ENCODE data around the gene SLC2A6. TPM values are rescaled to one million over a fixed set of nuclear protein-coding genes. Genes with fewer than 3 reads are reported as not detected.

The SLC2A6 gene
- total RNA-seq, 5 donors from 2014 or later (not counting 1 experiment from before 2014, with no cell fraction given): 3.6 to 6.1 (median 4.9) TPM

DNA sequence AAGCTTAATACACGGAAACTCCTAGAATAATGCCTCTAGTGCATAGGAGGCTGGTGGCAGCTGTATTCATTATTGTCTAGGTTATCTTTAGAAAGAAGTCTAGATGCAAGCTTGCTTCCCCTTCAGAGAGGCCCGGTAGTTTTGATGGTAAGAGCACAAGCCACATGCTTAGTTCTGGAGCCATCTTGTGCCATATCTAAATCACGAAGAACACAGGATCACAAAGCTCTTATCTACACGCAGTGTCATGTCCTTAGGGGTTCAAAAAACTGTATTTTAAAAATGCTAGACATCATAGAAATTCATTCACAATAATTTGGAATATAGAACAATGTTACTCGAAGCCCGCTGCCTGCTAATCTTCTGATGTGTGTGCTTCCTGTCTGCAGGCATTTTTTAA lies 12.9 kb downstream of the SLC2A6 start:
- peaks cover 0 to under 1% of the 10 kb centered on the region in 2 experiments for H3K4me1 ChIP-seq (ENCODE audit: control insufficient read depth in 1 of 2, extremely low read depth in 1 of 2, insufficient read depth in 2 of 2, low read length in 2 of 2)
- Mint-ChIP-seq H3K27me3 (no peaks in the 10 kb centered on the region), H3K4me3 (no peak overlapping the region), H3K9me3 (no peaks in the 10 kb centered on the region), H3K4me1 (peaks cover 0 to 6% (median 2%) of the 10 kb centered on the region in 3 donors), H3K27ac (peak overlapping the region in 1 of 2 donors; percentile 8), H3K36me3 (no peaks in the 10 kb centered on the region)
- H3K27ac ChIP-seq (ENCODE audit: low read length): no peak overlapping the region
- ATAC-seq (replicated peaks in 1 of 4): no peak
- no peak for DNase-seq
- 44% methylated on average over 1 of the region's 6 CpGs for WGBS (ENCODE audit: insufficient coverage)
- H3K27me3 ChIP-seq (replicated peaks in 1 of 2; ENCODE audit: control insufficient read depth in 2 of 2, extremely low read depth in 1 of 2, insufficient read depth in 2 of 2, low read length in 1 of 2): no peaks in the 10 kb centered on the region
- peaks cover 0 to 5% of the 10 kb centered on the region in 2 donors for H3K36me3 ChIP-seq (ENCODE audit: control insufficient read depth in 2 of 2, extremely low read depth in 1 of 2, insufficient read depth in 1 of 2, low read length in 1 of 2)
- no peaks in the 10 kb centered on the region for H3K9me3 ChIP-seq
- no peak overlapping the region for H3K4me3 ChIP-seq (ENCODE audit: control insufficient read depth in 1 of 2, extremely low read depth in 1 of 2, low read length in 1 of 2)
- CTCF ChIA-PET: no interaction called here
- POLR2A ChIA-PET: interaction anchor here in 1 of 2 donors (0.9 kb wide), 1 partner anchor 14 kb away, joined by 4 read pairs; no protein-coding TSS in a partner anchor

DNA sequence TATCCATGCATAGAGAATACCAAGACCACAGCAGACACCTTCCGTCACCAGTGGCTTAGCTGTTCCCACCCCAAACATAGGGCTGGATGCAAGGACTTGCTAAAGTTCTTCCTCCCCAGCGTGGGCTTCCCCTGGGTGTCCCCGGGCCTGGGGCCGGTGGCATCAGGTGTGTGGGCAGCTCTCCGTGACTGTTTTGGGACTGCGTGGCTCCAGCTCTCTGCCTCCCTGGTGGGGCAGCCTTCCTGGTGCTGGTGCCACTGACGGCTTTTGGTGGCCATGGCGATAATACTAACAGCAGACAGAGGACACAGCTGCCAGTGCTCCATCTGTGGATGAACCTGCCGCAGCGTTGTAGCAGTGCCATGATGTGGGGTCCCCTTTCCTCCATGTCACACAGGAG lies 14.3 kb downstream of the SLC2A6 start:
- DNase-seq (no peak), ATAC-seq (replicated peaks in 1 of 4) (no peak)
- Histone ChIP-seq H3K27me3 (replicated peaks in 1 of 2; ENCODE audit: control insufficient read depth in 2 of 2, extremely low read depth in 1 of 2, insufficient read depth in 2 of 2, low read length in 1 of 2) (no peaks in the 10 kb centered on the region), H3K27ac (ENCODE audit: low read length) (no peak overlapping the region), H3K4me1 (ENCODE audit: control insufficient read depth in 1 of 2, extremely low read depth in 1 of 2, insufficient read depth in 2 of 2, low read length in 2 of 2) (peaks cover 0 to 8% of the 10 kb centered on the region in 2 experiments), H3K4me3 (ENCODE audit: control insufficient read depth in 1 of 2, extremely low read depth in 1 of 2, low read length in 1 of 2) (no peak overlapping the region), H3K36me3 (ENCODE audit: control insufficient read depth in 2 of 2, extremely low read depth in 1 of 2, insufficient read depth in 1 of 2, low read length in 1 of 2) (peaks cover 0 to 5% of the 10 kb centered on the region in 2 donors), H3K9me3 (no peaks in the 10 kb centered on the region)
- Mint-ChIP-seq H3K4me3 (no peak overlapping the region), H3K4me1 (peaks cover 2 to 7% (median 6%) of the 10 kb centered on the region in 3 donors), H3K27me3 (no peaks in the 10 kb centered on the region), H3K36me3 (no peaks in the 10 kb centered on the region), H3K27ac (no peak overlapping the region), H3K9me3 (no peaks in the 10 kb centered on the region)
- ChIA-PET POLR2A (no interaction called here), CTCF (no interaction called here)
- 87% methylated on average over 10 of the region's 10 CpGs for WGBS (ENCODE audit: insufficient coverage)

DNA sequence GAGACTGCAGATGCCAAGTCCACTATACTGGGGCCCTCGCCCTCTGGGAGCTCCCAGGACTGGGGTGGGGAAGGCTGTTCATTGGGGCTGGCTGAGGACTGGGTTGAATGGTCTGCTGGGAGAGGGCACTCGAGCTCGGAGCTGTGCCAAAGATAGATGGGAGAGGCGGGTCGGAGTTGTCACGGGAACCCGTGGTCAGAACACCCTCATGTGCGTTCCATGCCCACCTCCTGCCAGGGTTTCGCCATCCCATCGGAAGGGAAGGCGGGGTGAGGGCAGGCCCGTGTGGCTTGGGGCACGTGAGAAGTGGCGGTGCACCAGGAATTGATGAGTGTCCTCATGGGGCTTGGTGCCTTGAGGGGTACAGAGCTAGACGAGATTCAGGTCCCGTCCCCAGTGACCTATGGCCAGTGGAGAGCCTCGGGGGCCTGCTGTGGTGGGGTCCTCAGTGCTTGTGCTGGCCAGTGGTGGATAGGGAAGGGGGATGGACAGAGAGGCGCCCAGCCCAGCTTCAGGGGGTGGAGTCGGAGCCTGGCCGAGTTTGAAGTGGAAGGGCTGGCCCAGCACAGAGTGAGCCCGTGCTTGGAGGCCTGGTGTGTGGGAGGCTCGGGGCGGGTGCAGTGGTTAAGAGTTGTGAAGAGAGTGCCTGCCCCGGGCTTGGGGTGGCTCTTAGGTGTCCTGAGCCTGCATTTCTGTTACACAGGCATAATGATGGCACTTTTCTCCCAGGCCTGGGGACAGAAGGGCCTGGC lies 14.9 kb downstream of the SLC2A6 start:
- H3K27ac Mint-ChIP-seq: no peak overlapping the region
- H3K36me3 Mint-ChIP-seq: no peaks in the 10 kb centered on the region

DNA sequence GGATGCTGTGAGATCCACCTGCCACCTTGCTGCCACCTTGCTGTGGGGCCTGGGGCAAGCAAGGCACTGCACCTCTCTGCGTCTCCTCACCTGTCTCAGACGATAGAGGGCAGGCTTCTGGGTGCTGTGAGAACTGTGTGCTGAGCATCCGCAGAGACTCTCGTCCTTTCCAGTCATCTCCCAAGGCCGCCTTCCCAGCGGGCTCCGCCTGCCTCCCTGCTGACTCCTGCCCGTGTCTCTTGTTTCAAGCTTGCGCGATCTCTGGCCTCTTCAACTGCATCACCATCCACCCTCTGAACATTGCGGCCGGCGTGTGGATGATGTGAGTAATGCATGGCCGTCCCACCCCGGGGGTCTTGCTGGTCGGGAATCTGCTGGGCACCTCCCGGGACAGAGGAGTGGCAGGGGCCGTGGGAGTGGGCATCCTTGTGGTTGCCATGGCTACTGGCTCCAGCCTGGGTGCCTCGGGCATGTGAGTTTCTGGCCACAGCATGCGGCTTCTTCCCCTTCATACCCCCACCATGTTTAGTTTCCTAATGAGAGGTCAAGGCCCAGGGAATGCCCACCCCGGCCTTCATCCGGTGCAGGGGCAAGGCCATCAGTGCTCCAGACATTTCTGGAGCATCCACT lies 15.6 kb downstream of the SLC2A6 start:
- Mint-ChIP-seq H3K4me1 (peaks cover 10 to 14% (median 11%) of the 10 kb centered on the region in 3 donors), H3K9me3 (no peaks in the 10 kb centered on the region), H3K36me3 (no peaks in the 10 kb centered on the region), H3K27ac (peak overlapping the region in 1 of 2 donors; percentile 11), H3K4me3 (no peak overlapping the region), H3K27me3 (no peaks in the 10 kb centered on the region)
- 89% methylated on average over 16 of the region's 22 CpGs for WGBS (ENCODE audit: insufficient coverage)
- Histone ChIP-seq H3K27ac (ENCODE audit: low read length) (no peak overlapping the region), H3K4me1 (ENCODE audit: control insufficient read depth in 1 of 2, extremely low read depth in 1 of 2, insufficient read depth in 2 of 2, low read length in 2 of 2) (peaks cover 4 to 20% of the 10 kb centered on the region in 2 experiments), H3K9me3 (no peaks in the 10 kb centered on the region), H3K36me3 (ENCODE audit: control insufficient read depth in 2 of 2, extremely low read depth in 1 of 2, insufficient read depth in 1 of 2, low read length in 1 of 2) (no peaks in the 10 kb centered on the region), H3K27me3 (replicated peaks in 1 of 2; ENCODE audit: control insufficient read depth in 2 of 2, extremely low read depth in 1 of 2, insufficient read depth in 2 of 2, low read length in 1 of 2) (peaks cover 0 to 2% of the 10 kb centered on the region in 2 experiments), H3K4me3 (ENCODE audit: control insufficient read depth in 1 of 2, extremely low read depth in 1 of 2, low read length in 1 of 2) (no peak overlapping the region)
- ATAC-seq (replicated peaks in 1 of 4) (no peak), DNase-seq (peak in 1 of 35 experiments; percentile 31)
- CTCF ChIA-PET: interaction anchor here in 1 of 2 donors (1.3 kb wide), 1 partner anchor 46 kb away, joined by 4 read pairs; no protein-coding TSS in a partner anchor
- POLR2A ChIA-PET: no interaction called here

More for the DNA sequence above, 14.9 kb downstream of the SLC2A6 start:
- 83% methylated on average over 19 of the region's 24 CpGs for WGBS (ENCODE audit: insufficient coverage)
- ChIA-PET CTCF (interaction anchor here in 1 of 2 donors (1.3 kb wide), 1 partner anchor 47 kb away, joined by 4 read pairs; no protein-coding TSS in a partner anchor), POLR2A (no interaction called here)
- Mint-ChIP-seq H3K4me3 (no peak overlapping the region), H3K27me3 (no peaks in the 10 kb centered on the region), H3K9me3 (no peaks in the 10 kb centered on the region), H3K4me1 (peaks cover 6 to 10% (median 10%) of the 10 kb centered on the region in 3 donors)
- ATAC-seq (replicated peaks in 1 of 4) (no peak), DNase-seq (no peak)
- Histone ChIP-seq H3K4me1 (ENCODE audit: control insufficient read depth in 1 of 2, extremely low read depth in 1 of 2, insufficient read depth in 2 of 2, low read length in 2 of 2) (peaks cover 3 to 13% of the 10 kb centered on the region in 2 experiments), H3K4me3 (ENCODE audit: control insufficient read depth in 1 of 2, extremely low read depth in 1 of 2, low read length in 1 of 2) (no peak overlapping the region), H3K27me3 (replicated peaks in 1 of 2; ENCODE audit: control insufficient read depth in 2 of 2, extremely low read depth in 1 of 2, insufficient read depth in 2 of 2, low read length in 1 of 2) (peaks cover 0 to under 1% of the 10 kb centered on the region in 2 experiments), H3K27ac (ENCODE audit: low read length) (no peak overlapping the region), H3K9me3 (no peaks in the 10 kb centered on the region), H3K36me3 (ENCODE audit: control insufficient read depth in 2 of 2, extremely low read depth in 1 of 2, insufficient read depth in 1 of 2, low read length in 1 of 2) (peaks cover 0 to 4% of the 10 kb centered on the region in 2 donors)

DNA sequence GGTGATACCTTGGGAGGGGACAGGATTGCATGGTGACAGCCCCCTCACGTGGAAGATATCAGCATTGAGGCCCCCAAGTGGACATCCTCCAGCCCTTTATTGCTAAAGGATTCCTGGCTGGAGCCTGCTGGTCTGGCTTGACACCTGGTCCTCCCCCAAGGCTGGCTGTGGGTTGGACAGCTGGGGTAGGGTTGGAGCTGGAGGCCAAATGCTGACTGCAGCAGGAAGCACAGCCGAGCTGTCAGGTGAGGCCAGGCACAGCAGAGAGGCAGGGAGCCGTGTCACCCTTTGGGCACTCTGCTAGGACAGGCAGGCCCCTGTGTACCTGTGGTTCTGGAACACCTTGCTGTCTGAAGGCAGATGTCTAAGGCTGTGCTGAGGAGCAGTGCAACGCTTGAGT lies 16.9 kb downstream of the SLC2A6 start:
- DNase-seq (no peak), ATAC-seq (replicated peaks in 1 of 4) (no peak)
- H3K9me3 ChIP-seq: no peaks in the 10 kb centered on the region
- H3K36me3 ChIP-seq (ENCODE audit: control insufficient read depth in 2 of 2, extremely low read depth in 1 of 2, insufficient read depth in 1 of 2, low read length in 1 of 2): no peaks in the 10 kb centered on the region
- H3K9me3 Mint-ChIP-seq: no peaks in the 10 kb centered on the region
- H3K27ac Mint-ChIP-seq: no peak overlapping the region
- H3K4me3 ChIP-seq (ENCODE audit: control insufficient read depth in 1 of 2, extremely low read depth in 1 of 2, low read length in 1 of 2): no peak overlapping the region
- H3K27me3 ChIP-seq (replicated peaks in 1 of 2; ENCODE audit: control insufficient read depth in 2 of 2, extremely low read depth in 1 of 2, insufficient read depth in 2 of 2, low read length in 1 of 2): peaks cover 0 to 10% of the 10 kb centered on the region in 2 experiments
- ChIA-PET CTCF (no interaction called here), POLR2A (no interaction called here)
- H3K27ac ChIP-seq (ENCODE audit: low read length): no peak overlapping the region
- H3K27me3 Mint-ChIP-seq: no peaks in the 10 kb centered on the region
- H3K36me3 Mint-ChIP-seq: no peaks in the 10 kb centered on the region
- H3K4me1 ChIP-seq (ENCODE audit: control insufficient read depth in 1 of 2, extremely low read depth in 1 of 2, insufficient read depth in 2 of 2, low read length in 2 of 2): peaks cover 4 to 20% of the 10 kb centered on the region in 2 experiments
- no peak overlapping the region for H3K4me3 Mint-ChIP-seq
- H3K4me1 Mint-ChIP-seq: peaks cover 10 to 14% (median 11%) of the 10 kb centered on the region in 3 donors
- 82% methylated on average over 3 of the region's 4 CpGs for WGBS (ENCODE audit: insufficient coverage)

DNA sequence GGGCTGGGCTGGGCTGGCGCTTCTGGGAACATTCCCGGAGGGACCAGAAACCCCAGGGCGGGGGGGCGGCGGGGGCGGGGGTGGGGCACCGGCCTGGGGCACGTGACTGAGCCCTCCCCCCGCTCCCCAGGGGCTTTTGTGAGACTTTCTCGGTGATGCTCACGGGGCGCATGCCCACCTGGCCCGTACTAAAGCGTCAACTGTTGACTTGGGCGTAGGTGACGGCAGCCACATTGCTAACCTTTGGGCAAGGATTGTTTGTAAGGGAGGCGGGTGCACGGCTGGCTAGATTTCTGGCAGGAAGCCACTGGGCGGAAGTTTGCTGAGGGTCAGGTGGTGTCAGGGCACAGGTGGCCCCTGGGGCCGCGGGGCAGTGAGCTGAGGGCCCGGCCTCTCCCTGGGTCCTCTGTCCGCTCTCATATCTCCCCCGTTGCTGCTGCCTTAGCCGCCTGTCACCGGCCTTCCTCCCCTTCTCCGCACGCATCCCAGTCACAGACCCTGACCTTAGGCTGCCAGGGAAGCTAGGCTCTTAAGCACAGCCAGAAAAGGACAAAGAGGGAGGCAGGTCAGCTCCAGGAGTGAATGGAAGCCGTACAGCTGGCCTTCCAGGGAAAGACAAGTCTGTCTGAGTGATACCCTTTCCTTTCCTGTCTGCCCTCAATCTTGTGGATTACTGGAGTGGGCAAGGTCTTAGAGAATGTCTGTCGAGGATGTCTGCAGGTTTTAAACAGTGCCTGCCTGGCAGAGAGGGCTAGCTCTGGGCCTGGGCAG lies 18.3 kb downstream of the SLC2A6 start:
- ChIA-PET POLR2A (no interaction called here), CTCF (no interaction called here)
- Mint-ChIP-seq H3K9me3 (no peaks in the 10 kb centered on the region), H3K4me3 (peak overlapping the region; percentile 54 to 95 (median 71)), H3K4me1 (peaks cover 10 to 14% (median 11%) of the 10 kb centered on the region in 3 donors), H3K36me3 (no peaks in the 10 kb centered on the region), H3K27ac (peak overlapping the region; percentile 27 to 77), H3K27me3 (no peaks in the 10 kb centered on the region)
- DNase-seq (peak in 31 of 35 experiments; percentile 26 to 78 (median 60)), ATAC-seq (replicated peaks in 1 of 4) (peak in 3 of 4 experiments; percentile 1 to 27 (median 1))
- no peaks in the 10 kb centered on the region for H3K9me3 ChIP-seq
- peaks cover 4 to 20% of the 10 kb centered on the region in 2 experiments for H3K4me1 ChIP-seq (ENCODE audit: control insufficient read depth in 1 of 2, extremely low read depth in 1 of 2, insufficient read depth in 2 of 2, low read length in 2 of 2)
- H3K4me3 ChIP-seq (ENCODE audit: control insufficient read depth in 1 of 2, extremely low read depth in 1 of 2, low read length in 1 of 2): peak overlapping the region; percentile 19 to 72
- peaks cover 0 to 23% of the 10 kb centered on the region in 2 experiments for H3K27me3 ChIP-seq (replicated peaks in 1 of 2; ENCODE audit: control insufficient read depth in 2 of 2, extremely low read depth in 1 of 2, insufficient read depth in 2 of 2, low read length in 1 of 2)
- H3K36me3 ChIP-seq (ENCODE audit: control insufficient read depth in 2 of 2, extremely low read depth in 1 of 2, insufficient read depth in 1 of 2, low read length in 1 of 2): no peaks in the 10 kb centered on the region
- peak overlapping the region; percentile 65 for H3K27ac ChIP-seq (ENCODE audit: low read length)
- WGBS (ENCODE audit: insufficient coverage): 45% methylated on average over 20 of the region's 30 CpGs
